RWPE1 (cell line): ENCODE measurements around the gene TRIP13.
"Not testable (repeated sequence)": the region's sequence is repeated elsewhere in the genome, so short reads cannot be mapped to it uniquely, and the experiment has no call there.

Source experiments
- CTCF ChIA-PET: fragments of 350-600 bp; sonication (Branson Sonifier 250); formaldehyde crosslinking; extraction: SDS; loops from one replicate; lab custom pipeline; 2021; lab: Yijun Ruan, JAX
- POLR2A ChIA-PET: fragments of 400-600 bp; formaldehyde crosslinking; extraction: SDS; loops from one replicate; lab custom pipeline; 2020; ENCODE audit warnings: antibody characterized with exemption; ENCODE audit not compliant: low non-redundant PET; lab: Yijun Ruan, JAX
- DNase-seq: peaks from one replicate; pipeline ENCODE4 v3.0.0; 2012; ENCODE audit warnings: low spot score
- H3K27ac ChIP-seq: fragments of 450-650 bp; 2 replicates; pipeline ENCODE4 v1.5.1; 2017
- CTCF ChIP-seq: fragments of 450-650 bp; conservative IDR thresholded peaks from 2 replicates; pipeline ENCODE4 v1.5.1; 2017; ENCODE audit warnings: low read depth, mild to moderate bottlenecking

Gene TRIP13

GRCh38 chr5:921456-922435, 29.1 kb downstream of the TRIP13 start:
- CTCF ChIA-PET = interaction anchor here (0.5 to 1.5 kb wide), 7 partner anchors 11 to 246 kb away, joined by 3 to 6 read pairs (median 3); no protein-coding TSS in a partner anchor
- no peak for TF ChIP-seq CTCF
- POLR2A ChIA-PET = no interaction called here
- no peak for DNase-seq
- no peak overlapping the region for H3K27ac ChIP-seq

DNA sequence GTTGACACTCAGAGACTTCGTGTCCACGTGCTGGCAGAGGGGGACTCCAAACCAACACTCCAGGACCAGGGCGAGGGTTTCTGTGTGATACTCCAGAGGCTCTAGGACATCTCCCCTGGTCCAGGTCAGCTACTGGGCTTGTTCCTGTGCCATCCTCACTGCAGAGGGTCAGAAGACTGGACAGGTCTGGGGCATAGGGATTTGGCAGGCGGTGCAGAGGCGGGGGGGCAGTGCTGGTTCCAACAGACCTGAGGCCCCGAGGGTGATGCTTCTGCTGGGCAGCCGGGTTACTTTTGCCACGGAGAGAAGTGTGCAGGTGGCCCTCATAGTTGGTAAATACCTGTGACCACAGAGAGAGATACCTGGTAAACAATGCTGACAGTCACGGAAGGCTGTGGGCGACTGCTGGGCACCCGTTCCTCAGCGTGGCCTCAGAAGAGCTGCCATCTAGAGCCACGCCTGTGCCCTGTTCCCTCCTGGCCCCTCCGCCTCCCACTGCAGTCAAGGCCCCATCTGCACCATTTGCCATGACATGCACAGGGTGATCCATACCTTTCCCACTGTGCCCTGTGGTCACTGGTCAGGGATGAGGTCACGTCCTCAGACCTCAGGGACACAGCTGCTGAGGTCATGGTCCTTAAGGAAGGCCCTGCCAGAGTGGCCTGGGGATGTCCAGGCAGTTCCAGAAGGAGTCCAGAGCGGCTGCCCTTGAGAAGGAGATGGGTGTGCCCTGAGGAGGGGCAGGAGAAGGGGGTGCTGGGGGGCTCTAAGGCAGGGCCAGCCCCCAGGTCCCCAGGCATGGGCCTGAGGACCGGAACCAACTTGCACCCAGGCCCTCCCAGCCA, 30.0 kb downstream of the TRIP13 start:
- no peak for DNase-seq
- CTCF ChIA-PET = interaction anchor here (0.6 to 1.5 kb wide), 7 partner anchors 10 to 731 kb away, joined by 3 to 6 read pairs (median 3); no protein-coding TSS in a partner anchor
- no peak for TF ChIP-seq CTCF
- POLR2A ChIA-PET = no interaction called here
- H3K27ac ChIP-seq = no peak overlapping the region

GRCh38 chr5:923281-923873, 30.7 kb downstream of the TRIP13 start:
- peak; percentile 80 for DNase-seq
- TF ChIP-seq CTCF = peak; percentile 96
- ChIA-PET CTCF (interaction anchor here (0.5 to 1.2 kb wide), 12 partner anchors 10 to 730 kb away, joined by 3 to 7 read pairs (median 3); no protein-coding TSS in a partner anchor), POLR2A (no interaction called here)
- no peak overlapping the region for H3K27ac ChIP-seq

DNA sequence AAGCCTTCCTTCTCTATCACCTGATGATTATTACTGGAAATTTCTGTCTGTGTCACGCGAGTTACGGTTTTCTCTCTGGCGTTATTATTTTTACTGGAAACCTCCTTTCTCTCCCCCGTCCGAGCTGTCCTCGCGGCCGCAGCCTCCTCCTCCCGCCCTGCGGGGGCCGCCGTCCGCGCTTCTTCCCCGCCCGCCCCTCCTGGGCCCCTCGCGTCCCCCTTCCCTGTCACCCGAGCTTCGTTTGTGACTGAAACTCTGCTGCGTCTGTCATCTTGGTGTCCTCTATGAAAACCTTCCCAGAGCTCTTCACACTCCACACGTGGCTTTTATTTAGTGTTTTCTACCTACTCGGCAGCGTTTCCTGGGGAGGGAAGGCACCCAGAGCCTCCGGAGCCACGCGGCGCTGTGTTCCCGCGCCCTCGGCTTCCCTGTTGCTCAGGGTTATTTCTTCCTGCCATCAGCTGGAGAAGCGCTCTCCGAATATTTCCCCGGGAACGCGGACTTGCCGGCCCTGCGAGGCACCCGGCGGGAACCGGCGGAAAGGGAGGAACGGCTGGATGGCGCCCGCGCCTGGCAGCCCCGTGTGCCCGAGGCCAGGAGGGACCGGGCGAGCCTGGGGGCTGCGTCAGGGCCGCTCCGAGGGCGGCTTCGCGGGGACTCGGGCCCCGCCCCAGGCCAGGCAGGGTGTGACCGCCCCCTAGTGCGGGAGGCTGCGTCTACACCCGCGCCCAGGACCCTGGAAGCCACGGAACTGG, 33.9 kb downstream of the TRIP13 start:
- peak; percentile 34 for DNase-seq
- POLR2A ChIA-PET = no interaction called here
- no peak overlapping the region for H3K27ac ChIP-seq
- CTCF ChIA-PET = interaction anchor here (0.6 to 0.7 kb wide), 3 partner anchors 14 to 209 kb away, joined by 3 to 5 read pairs (median 4); no protein-coding TSS in a partner anchor
- peak; percentile 28; the same call in 1 of the 2 replicates for TF ChIP-seq CTCF

DNA sequence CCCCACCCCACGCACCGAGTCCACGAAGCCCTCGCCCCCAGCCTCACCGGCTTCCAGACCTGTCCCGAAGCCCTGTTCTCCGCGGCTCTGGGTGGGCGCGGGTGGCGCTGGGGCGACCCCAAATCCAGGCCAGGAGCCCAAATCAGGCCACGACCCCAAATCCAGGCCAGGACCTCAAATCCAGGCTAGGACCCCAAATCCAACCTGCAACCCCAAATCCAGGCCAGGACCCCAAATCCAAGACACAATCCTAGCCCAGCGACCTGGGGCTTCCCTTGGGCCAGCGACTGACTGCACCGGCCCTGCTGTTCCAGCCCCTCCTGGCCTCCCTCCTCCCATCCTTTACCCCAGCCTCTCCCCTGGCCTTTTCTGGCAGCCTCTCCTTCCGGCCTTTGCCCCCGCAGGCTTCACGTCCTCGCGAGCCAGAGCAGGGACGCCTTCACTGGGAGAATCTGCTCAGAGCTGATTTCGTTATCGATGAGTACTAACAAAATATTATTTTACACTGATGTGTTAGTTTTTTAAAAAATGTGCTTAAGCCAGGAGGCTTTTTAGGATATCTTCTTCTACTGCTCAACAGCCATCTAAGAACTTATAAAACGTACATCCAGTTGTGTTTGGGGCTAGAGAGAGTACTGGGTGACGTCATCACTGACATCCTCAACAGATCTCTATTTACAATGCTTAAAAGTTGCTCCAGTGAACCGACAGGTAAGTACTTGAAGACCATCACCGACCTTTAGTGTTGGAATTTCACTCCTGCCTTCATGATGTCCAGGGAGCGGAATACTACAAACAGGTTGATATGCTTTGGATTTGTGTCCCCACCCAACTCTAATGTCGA, 34.7 kb downstream of the TRIP13 start:
- ChIA-PET POLR2A (no interaction called here), CTCF (no interaction called here)
- TF ChIP-seq CTCF = no peak
- H3K27ac ChIP-seq = no peak overlapping the region
- DNase-seq = no peak

DNA sequence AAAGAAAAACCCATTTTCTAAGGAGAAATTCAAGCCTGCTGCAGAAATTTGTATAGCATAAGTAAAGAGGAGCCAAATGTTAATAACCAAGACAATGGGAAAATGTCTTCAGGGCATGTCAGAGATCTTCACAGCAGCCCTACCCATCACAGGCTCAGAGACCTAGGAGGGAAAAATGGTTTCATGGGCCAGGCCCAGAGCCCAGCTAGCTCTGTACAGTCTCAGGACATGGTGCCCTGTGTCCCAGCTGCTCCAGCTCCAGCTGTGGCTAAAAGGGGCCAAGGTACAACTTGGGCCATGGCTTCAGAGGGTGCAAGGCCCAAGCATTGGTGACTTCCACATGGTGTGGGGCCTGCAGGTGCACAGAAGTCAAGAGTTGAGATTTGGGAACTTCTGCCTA, 36.5 kb downstream of the TRIP13 start:
- CTCF ChIA-PET = interaction anchor here (0.6 to 1.5 kb wide), 3 partner anchors 82 to 1707 kb away, joined by 3 to 5 read pairs (median 4); no protein-coding TSS in a partner anchor

More for the DNA sequence above, 36.5 kb downstream of the TRIP13 start:
- DNase-seq, H3K27ac ChIP-seq, POLR2A ChIA-PET: not testable (repeated sequence)
